ENCODE measurements around the gene KANSL1.

Gene KANSL1

GRCh38 chr17:46194393-46195216 lies 1.4 kb upstream of the KANSL1 start:
- TF ChIP-seq RAD21 (IDR thresholded peaks at IDR 0.05; ENCODE audit: low read depth) = peak; percentile 28; the same call in 1 of the 2 replicates
- no peak for TF ChIP-seq USF1 (IDR thresholded peaks at IDR 0.05)
- no peak for TF ChIP-seq MAX (IDR thresholded peaks at IDR 0.05)

- TF ChIP-seq TCF12 (IDR thresholded peaks at IDR 0.05; ENCODE audit: low read depth) (0 out of 2 replicates have a peak, but pooled peaks have one; percentile 18), CEBPB (IDR thresholded peaks at IDR 0.05) (peak; percentile 46; the same call in 1 of the 2 replicates), TAF1 (IDR thresholded peaks at IDR 0.05; ENCODE audit: low read depth) (peak; percentile 77), FOXM1 (IDR thresholded peaks at IDR 0.05; ENCODE audit: borderline replicate concordance, low read depth) (no peak), TEAD4 (IDR thresholded peaks at IDR 0.05) (no peak), YY1 (IDR thresholded peaks at IDR 0.05; ENCODE audit: low read depth) (peak; percentile 76), NFIC (IDR thresholded peaks at IDR 0.05) (0 out of 2 replicates have a peak, but pooled peaks have one; percentile 19), RAD21 (IDR thresholded peaks at IDR 0.05; ENCODE audit: low read depth) (no peak), EP300 (IDR thresholded peaks at IDR 0.05; ENCODE audit: borderline replicate concordance) (no peak), CREB1 (IDR thresholded peaks at IDR 0.05; ENCODE audit: low read depth) (0 out of 2 replicates have a peak, but pooled peaks have one; percentile 59)
These were observed 580 bp upstream of the KANSL1 start for GRCh38 chr17:46193626-46194392.

- TF ChIP-seq REST (IDR thresholded peaks at IDR 0.05; ENCODE audit: low read depth) = no peak
- peak; percentile 44; the same call in 1 of the 2 replicates for TF ChIP-seq ZBTB7A (IDR thresholded peaks at IDR 0.05; ENCODE audit: low read depth)
- no peak for TF ChIP-seq EGR1 (IDR thresholded peaks at IDR 0.05)
- no peak for TF ChIP-seq TCF12 (IDR thresholded peaks at IDR 0.05; ENCODE audit: low read depth)
- TF ChIP-seq CREB1 (IDR thresholded peaks at IDR 0.05; ENCODE audit: low read depth) = no peak
- peak; percentile 87 for TF ChIP-seq USF1 (IDR thresholded peaks at IDR 0.05)
- peak; percentile 54; the same call in 1 of the 2 replicates for TF ChIP-seq MAX (IDR thresholded peaks at IDR 0.05)
- TF ChIP-seq RAD21 (IDR thresholded peaks at IDR 0.05; ENCODE audit: low read depth) = no peak
- no peak for TF ChIP-seq NFIC (IDR thresholded peaks at IDR 0.05)
- TF ChIP-seq FOXM1 (IDR thresholded peaks at IDR 0.05; ENCODE audit: borderline replicate concordance, low read depth) = no peak
- TF ChIP-seq YY1 (IDR thresholded peaks at IDR 0.05; ENCODE audit: low read depth) = peak; percentile 68
These were observed 634 bp downstream of the KANSL1 start for GRCh38 chr17:46192439-46193150.

- no peak for TF ChIP-seq TEAD4 (IDR thresholded peaks at IDR 0.05)
These were observed 1.1 kb downstream of the KANSL1 start for GRCh38 chr17:46192189-46192438.

- TF ChIP-seq NFIC (IDR thresholded peaks at IDR 0.05) (no peak), USF1 (IDR thresholded peaks at IDR 0.05) (peak; percentile 89), MAX (IDR thresholded peaks at IDR 0.05) (peak; percentile 77)
These were observed 1.7 kb downstream of the KANSL1 start for GRCh38 chr17:46191322-46192188.

GRCh38 chr17:46190763-46191162 lies 2.5 kb downstream of the KANSL1 start:
- TF ChIP-seq REST (IDR thresholded peaks at IDR 0.05; ENCODE audit: low read depth) (no peak), CEBPB (IDR thresholded peaks at IDR 0.05) (no peak), TEAD4 (IDR thresholded peaks at IDR 0.05) (no peak), TAF1 (IDR thresholded peaks at IDR 0.05; ENCODE audit: low read depth) (no peak), YY1 (IDR thresholded peaks at IDR 0.05; ENCODE audit: low read depth) (no peak), MAX (IDR thresholded peaks at IDR 0.05) (no peak), TCF12 (IDR thresholded peaks at IDR 0.05; ENCODE audit: low read depth) (no peak), EP300 (IDR thresholded peaks at IDR 0.05; ENCODE audit: borderline replicate concordance) (no peak), RAD21 (IDR thresholded peaks at IDR 0.05; ENCODE audit: low read depth) (no peak), EGR1 (IDR thresholded peaks at IDR 0.05) (no peak), FOXM1 (IDR thresholded peaks at IDR 0.05; ENCODE audit: borderline replicate concordance, low read depth) (no peak), NFIC (IDR thresholded peaks at IDR 0.05) (no peak)
